H9 (cell line): ENCODE measurements around the gene CCR4. TPM values are rescaled to one million over a fixed set of nuclear protein-coding genes. Genes with fewer than 3 reads are reported as not detected.

Experiments
- DNase-seq: peaks from one replicate; pipeline ENCODE4 v3.0.0-alpha.2; 2017
- H2AFZ ChIP-seq: one replicate; pipeline ENCODE4 v1.6.1; 2013; ENCODE audit warnings: mild to moderate bottlenecking, low read length, control low read depth, moderate library complexity
- H2AK5ac ChIP-seq: 2 replicates; pipeline ENCODE4 v1.6.1; 2013; ENCODE audit warnings: low read length, control low read depth, mixed read lengths; ENCODE audit not compliant: insufficient read length
- H2BK120ac ChIP-seq: one replicate; pipeline ENCODE4 v1.6.1; 2013; ENCODE audit warnings: low read depth, mild to moderate bottlenecking, low read length, control low read depth, inconsistent platforms; ENCODE audit not compliant: poor library complexity, severe bottlenecking
- H2BK12ac ChIP-seq: 2 replicates; pipeline ENCODE4 v1.6.1; 2013; ENCODE audit warnings: low read length, control low read depth, mixed read lengths, low read depth; ENCODE audit not compliant: insufficient read length
- H2BK15ac ChIP-seq: 2 replicates; pipeline ENCODE4 v1.6.1; 2013; ENCODE audit warnings: low read depth, low read length, control low read depth
- H2BK20ac ChIP-seq: one replicate; pipeline ENCODE4 v1.6.1; 2013; ENCODE audit warnings: low read depth, mild to moderate bottlenecking, low read length, control low read depth, inconsistent platforms; ENCODE audit not compliant: poor library complexity, severe bottlenecking
- H2BK5ac ChIP-seq: 2 replicates; pipeline ENCODE4 v1.6.1; 2013; ENCODE audit warnings: low read length, control low read depth, mixed read lengths; ENCODE audit not compliant: insufficient read length
- H3K14ac ChIP-seq: 2 replicates; pipeline ENCODE4 v1.6.1; 2013; ENCODE audit warnings: low read length, control low read depth; ENCODE audit not compliant: insufficient read depth
- H3K18ac ChIP-seq: 2 replicates; pipeline ENCODE4 v1.6.1; 2013; ENCODE audit warnings: low read depth, mild to moderate bottlenecking, mixed read lengths, low read length, control low read depth; ENCODE audit not compliant: insufficient read length
- H3K23ac ChIP-seq: 2 replicates; pipeline ENCODE4 v1.6.1; 2013; ENCODE audit warnings: low read length, control low read depth, mixed read lengths, low read depth; ENCODE audit not compliant: insufficient read length
- H3K23me2 ChIP-seq: 2 replicates; pipeline ENCODE4 v1.6.1; 2013; ENCODE audit warnings: low read depth, mild to moderate bottlenecking, mixed read lengths, low read length, control low read depth; ENCODE audit not compliant: insufficient read length, poor library complexity, severe bottlenecking
- H3K27ac ChIP-seq: 2 replicates; pipeline ENCODE4 v1.5.1; 2013; ENCODE audit warnings: low read length, control low read depth, mixed read lengths, low read depth; ENCODE audit not compliant: insufficient read length
- H3K27me3 ChIP-seq: 2 replicates; pipeline ENCODE4 v1.6.1; 2013; ENCODE audit warnings: low read length, control low read depth, inconsistent platforms; ENCODE audit not compliant: insufficient read depth
- H3K4ac ChIP-seq: 2 replicates; pipeline ENCODE4 v1.6.1; 2013; ENCODE audit warnings: low read depth, mild to moderate bottlenecking, control low read depth, inconsistent platforms, low read length, moderate library complexity
- H3K4me1 ChIP-seq: 2 replicates; pipeline ENCODE4 v1.6.1; 2013; ENCODE audit warnings: low read length, control low read depth, inconsistent platforms; ENCODE audit not compliant: insufficient read depth
- H3K4me2 ChIP-seq: 2 replicates; pipeline ENCODE4 v1.6.1; 2013; ENCODE audit warnings: low read length, control low read depth, mixed read lengths; ENCODE audit not compliant: insufficient read length, insufficient read depth
- H3K56ac ChIP-seq: 2 replicates; pipeline ENCODE4 v1.6.1; 2013; ENCODE audit warnings: low read depth, mild to moderate bottlenecking, mixed read lengths, low read length, control low read depth; ENCODE audit not compliant: insufficient read length
- H3K79me1 ChIP-seq: 2 replicates; pipeline ENCODE4 v1.6.1; 2013; ENCODE audit warnings: low read depth, mild to moderate bottlenecking, moderate library complexity, low read length, control low read depth, inconsistent platforms; ENCODE audit not compliant: insufficient read depth, poor library complexity, severe bottlenecking
- H3K79me2 ChIP-seq: 2 replicates; pipeline ENCODE4 v1.6.1; 2013; ENCODE audit warnings: low read length, control low read depth, inconsistent platforms; ENCODE audit not compliant: insufficient read depth
- H3K9ac ChIP-seq: 2 replicates; pipeline ENCODE4 v1.6.1; 2013; ENCODE audit warnings: low read length, control low read depth, mixed read lengths; ENCODE audit not compliant: insufficient read length; ENCODE audit errors: extremely low read depth
- H3K9me3 ChIP-seq: one replicate; pipeline ENCODE4 v1.6.1; 2013; ENCODE audit warnings: low read depth, low read length, inconsistent platforms; ENCODE audit not compliant: control insufficient read depth
- H3T11ph ChIP-seq: one replicate; pipeline ENCODE4 v1.6.1; 2013; ENCODE audit warnings: mild to moderate bottlenecking, low read length, control low read depth, inconsistent platforms
- H4K20me1 ChIP-seq: one replicate; pipeline ENCODE4 v1.6.1; 2013; ENCODE audit not compliant: control insufficient read depth, insufficient read length, insufficient read depth
- H4K5ac ChIP-seq: 2 replicates; pipeline ENCODE4 v1.6.1; 2013; ENCODE audit warnings: low read depth, mild to moderate bottlenecking, mixed read lengths, low read length, control low read depth; ENCODE audit not compliant: insufficient read length
- H4K8ac ChIP-seq: replicated peaks from 2 replicates; pipeline ENCODE4 v1.6.1; 2013; ENCODE audit warnings: low read length, control low read depth, mixed read lengths, low read depth; ENCODE audit not compliant: insufficient read length
- H4K91ac ChIP-seq: 2 replicates; pipeline ENCODE4 v1.6.1; 2013; ENCODE audit warnings: low read depth, mild to moderate bottlenecking, moderate library complexity, mixed read lengths, low read length, control low read depth; ENCODE audit not compliant: insufficient read length
- H3K27ac Mint-ChIP-seq, 3 experiments: 2 replicates in 2 of 3; 3 replicates in 1 of 3; pipeline ENCODE4 v1.8.0; 2020 to 2021; ENCODE audit warnings: mixed read lengths in 3 of 3, mild to moderate bottlenecking in 1 of 3, moderate library complexity in 1 of 3
- H3K27me3 Mint-ChIP-seq: 2 replicates; pipeline ENCODE4 v1.8.0; 2021; ENCODE audit warnings: low read depth, mild to moderate bottlenecking, moderate library complexity, mixed read lengths
- H3K36me3 Mint-ChIP-seq, 3 experiments: 2 replicates in 2 of 3; 3 replicates in 1 of 3; pipeline ENCODE4 v1.8.0; 2020 to 2021; ENCODE audit warnings: low read depth in 3 of 3, mixed read lengths in 3 of 3; ENCODE audit not compliant: insufficient read depth in 1 of 3
- H3K4me1 Mint-ChIP-seq, 2 experiments: 2 replicates each; pipeline ENCODE4 v1.8.0; 2020; ENCODE audit warnings: mixed read lengths in 2 of 2
- H3K4me3 Mint-ChIP-seq, 2 experiments: 2 replicates in 1 of 2; 3 replicates in 1 of 2; pipeline ENCODE4 v1.8.0; 2020 to 2021; ENCODE audit warnings: mild to moderate bottlenecking in 2 of 2, mixed read lengths in 2 of 2, moderate library complexity in 1 of 2
- H3K9me3 Mint-ChIP-seq, 2 experiments: 2 replicates in 1 of 2; 3 replicates in 1 of 2; pipeline ENCODE4 v1.8.0; 2020; ENCODE audit warnings: mild to moderate bottlenecking in 2 of 2, mixed read lengths in 2 of 2, moderate library complexity in 1 of 2
- CTCF ChIP-seq: fragments of 200-600 bp; sonication (generic); conservative IDR thresholded peaks from 3 replicates; pipeline ENCODE4 v1.8.0; 2021; ENCODE audit warnings: antibody characterized with exemption, mild to moderate bottlenecking
- WGBS: extraction: QIAGEN DNeasy Blood & Tissue Kit; methylation state at CpG from one replicate; pipeline ENCODE4 v1.1.7; 2013; ENCODE audit warnings: missing lambda C conversion rate, low lambda C conversion rate, mixed read lengths; ENCODE audit not compliant: insufficient read length; ENCODE audit errors: extremely low coverage; 5-methylcytosine and 5-hydroxymethylcytosine counted together
- total RNA-seq: library from RNA; stranded (reverse); gene quantifications from 2 replicates; pipeline ENCODE4 v1.2.1, GENCODE V29; 2021

CCR4 gene
- total RNA-seq, 1 experiment from 2014 or later, result 0.07 TPM

- no peak for DNase-seq
- no peak overlapping the region for H3K18ac ChIP-seq
- no peak overlapping the region for H3K14ac ChIP-seq
- H3K27ac ChIP-seq, result no peak overlapping the region
- no peak overlapping the region for H3K4me2 ChIP-seq
- no peaks in the 10 kb centered on the region for H3K4me1 ChIP-seq
- no peak overlapping the region for H2BK20ac ChIP-seq
- no peak overlapping the region for H2AFZ ChIP-seq
- no peaks in the 10 kb centered on the region for H3K9me3 ChIP-seq
- H3K9ac ChIP-seq, result no peak overlapping the region
- no peak overlapping the region for H2BK12ac ChIP-seq
- no peaks in the 10 kb centered on the region; a peak in 1 of 7 replicates for H3K36me3 Mint-ChIP-seq
- H3K79me1 ChIP-seq, result no peaks in the 10 kb centered on the region
- no peak overlapping the region for H2BK120ac ChIP-seq
- no peak overlapping the region for H4K91ac ChIP-seq
- H4K8ac ChIP-seq, result no peak overlapping the region
- TF ChIP-seq CTCF, result no peak
- H3K4me3 Mint-ChIP-seq, result no peak overlapping the region
- no peak overlapping the region for H3T11ph ChIP-seq
- H3K27me3 ChIP-seq, result no peaks in the 10 kb centered on the region; the same call in 1 of the 2 replicates
- peaks cover 0 to 2% of the 10 kb centered on the region in 2 experiments; a peak in 2 of 5 replicates for H3K9me3 Mint-ChIP-seq
- H3K4ac ChIP-seq, result no peak overlapping the region
- no peaks in the 10 kb centered on the region for H4K20me1 ChIP-seq
- H4K5ac ChIP-seq, result no peak overlapping the region
- H2BK15ac ChIP-seq, result no peak overlapping the region
- H2BK5ac ChIP-seq, result no peak overlapping the region
- H3K56ac ChIP-seq, result no peak overlapping the region
- no peaks in the 10 kb centered on the region; the same call in 1 of the 2 replicates for H3K27me3 Mint-ChIP-seq
- no peaks in the 10 kb centered on the region for H3K23me2 ChIP-seq
- no peaks in the 10 kb centered on the region for H3K79me2 ChIP-seq
- no peak overlapping the region for H2AK5ac ChIP-seq
- no CpG with 5 or more reads among the region's 2 CpGs for WGBS
- H3K4me1 Mint-ChIP-seq, result no peaks in the 10 kb centered on the region
- H3K27ac Mint-ChIP-seq, result no peak overlapping the region; a peak in 1 of 7 replicates
- no peak overlapping the region for H3K23ac ChIP-seq
These were observed 31.5 kb upstream of the CCR4 start for GRCh38 chr3:32919920-32920319.
